ENCODE measurements around the gene ATP10A. TPM values are rescaled to one million over a fixed set of nuclear protein-coding genes. Genes with fewer than 3 reads are reported as not detected.

The ATP10A gene
- polyA plus RNA-seq, 1 experiment, result 3.5 TPM

DNA sequence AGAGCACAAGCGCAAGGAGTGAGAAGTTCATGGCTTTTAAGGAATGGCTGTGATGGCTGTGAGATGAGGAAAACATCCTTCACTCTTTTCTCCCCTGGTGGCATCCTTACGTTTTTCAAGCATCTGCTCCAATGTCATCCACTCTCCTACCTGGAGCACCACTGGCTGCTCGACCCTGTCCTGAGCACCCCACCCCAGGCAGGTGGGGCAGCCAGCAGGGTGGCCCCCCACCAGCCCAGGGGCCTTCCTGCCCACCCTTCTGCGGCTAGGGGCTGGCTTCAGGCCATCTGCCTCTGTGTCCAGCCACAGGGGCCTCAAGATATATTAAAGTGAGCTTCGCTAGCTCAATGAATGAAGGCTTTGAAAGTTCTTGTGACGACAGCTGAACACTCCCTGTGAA lies 56.1 kb downstream of the ATP10A start:
- CTCF ChIA-PET, result no interaction called here
- no peaks in the 10 kb centered on the region for H3K27me3 ChIP-seq (ENCODE audit: control insufficient read depth, insufficient read depth, low read length)
- POLR2A ChIA-PET, result no interaction called here
- peaks cover 3% of the 10 kb centered on the region; the same call in 1 of the 2 replicates for H3K9me3 ChIP-seq (ENCODE audit: control insufficient read depth, insufficient read depth, low read length)
- no peak overlapping the region for H3K4me3 ChIP-seq (ENCODE audit: low read depth, low read length)
- TF ChIP-seq, protein P1, sequence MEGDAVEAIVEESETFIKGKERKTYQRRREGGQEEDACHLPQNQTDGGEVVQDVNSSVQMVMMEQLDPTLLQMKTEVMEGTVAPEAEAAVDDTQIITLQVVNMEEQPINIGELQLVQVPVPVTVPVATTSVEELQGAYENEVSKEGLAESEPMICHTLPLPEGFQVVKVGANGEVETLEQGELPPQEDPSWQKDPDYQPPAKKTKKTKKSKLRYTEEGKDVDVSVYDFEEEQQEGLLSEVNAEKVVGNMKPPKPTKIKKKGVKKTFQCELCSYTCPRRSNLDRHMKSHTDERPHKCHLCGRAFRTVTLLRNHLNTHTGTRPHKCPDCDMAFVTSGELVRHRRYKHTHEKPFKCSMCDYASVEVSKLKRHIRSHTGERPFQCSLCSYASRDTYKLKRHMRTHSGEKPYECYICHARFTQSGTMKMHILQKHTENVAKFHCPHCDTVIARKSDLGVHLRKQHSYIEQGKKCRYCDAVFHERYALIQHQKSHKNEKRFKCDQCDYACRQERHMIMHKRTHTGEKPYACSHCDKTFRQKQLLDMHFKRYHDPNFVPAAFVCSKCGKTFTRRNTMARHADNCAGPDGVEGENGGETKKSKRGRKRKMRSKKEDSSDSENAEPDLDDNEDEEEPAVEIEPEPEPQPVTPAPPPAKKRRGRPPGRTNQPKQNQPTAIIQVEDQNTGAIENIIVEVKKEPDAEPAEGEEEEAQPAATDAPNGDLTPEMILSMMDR (IDR thresholded peaks at IDR 0.05; ENCODE audit: low read depth, low read length), result no peak
- DNase-seq (ENCODE audit: low read depth, low spot score), result no peak
- H3K27ac ChIP-seq (ENCODE audit: low read depth, low read length), result no peak overlapping the region

DNA sequence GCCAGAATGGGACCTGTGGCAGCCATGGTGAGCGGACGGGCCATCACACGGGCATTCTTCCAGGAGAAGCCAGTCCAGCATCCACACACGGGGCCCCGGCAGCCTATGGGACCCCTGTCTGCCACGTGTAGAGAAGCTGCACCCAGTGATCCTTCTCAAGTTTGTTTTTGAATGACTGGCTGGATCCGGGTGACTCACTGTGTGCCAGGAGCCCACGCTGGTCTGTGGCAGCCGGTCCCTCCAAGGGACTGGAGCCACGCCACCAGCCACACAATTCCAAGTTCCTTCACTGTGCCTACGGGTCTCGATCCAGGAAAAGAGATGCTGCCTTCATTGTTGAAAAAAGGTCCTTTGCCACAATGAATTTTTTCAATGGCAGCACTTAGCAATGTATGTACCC lies 58.1 kb downstream of the ATP10A start:
- Histone ChIP-seq H3K27ac (ENCODE audit: low read depth, low read length) (no peak overlapping the region), H3K9me3 (ENCODE audit: control insufficient read depth, insufficient read depth, low read length) (no peaks in the 10 kb centered on the region; the same call in 1 of the 2 replicates), H3K4me3 (ENCODE audit: low read depth, low read length) (no peak overlapping the region), H3K27me3 (ENCODE audit: control insufficient read depth, insufficient read depth, low read length) (no peaks in the 10 kb centered on the region)
- ChIA-PET CTCF (no interaction called here), POLR2A (no interaction called here)
- TF ChIP-seq, protein P1 (IDR thresholded peaks at IDR 0.05; ENCODE audit: low read depth, low read length), result no peak
- no peak for DNase-seq (ENCODE audit: low read depth, low spot score)

DNA sequence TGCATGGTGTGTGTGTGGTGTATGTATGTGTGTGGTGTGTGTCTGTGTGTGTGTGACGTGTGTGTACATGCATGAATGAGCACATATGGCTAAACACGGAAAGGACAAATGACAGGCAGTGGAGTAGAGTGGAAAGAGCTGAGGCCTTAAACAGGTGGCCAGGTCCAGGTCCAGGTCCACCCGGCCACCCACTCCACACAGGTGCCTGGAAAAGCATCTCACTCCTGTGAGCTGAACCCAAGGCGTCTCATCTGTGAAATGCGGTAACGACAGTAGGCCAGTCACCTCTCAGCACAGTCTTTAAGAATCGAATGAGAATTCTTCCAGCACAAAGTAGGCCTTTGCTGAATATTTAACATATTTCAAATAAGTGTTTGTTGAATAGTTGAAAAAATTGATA lies 58.7 kb downstream of the ATP10A start:
- TF ChIP-seq, protein P1 (IDR thresholded peaks at IDR 0.05; ENCODE audit: low read depth, low read length), result no peak
- CTCF ChIA-PET, result no interaction called here
- H3K4me3 ChIP-seq (ENCODE audit: low read depth, low read length), result no peak overlapping the region
- no peaks in the 10 kb centered on the region; the same call in 1 of the 2 replicates for H3K9me3 ChIP-seq (ENCODE audit: control insufficient read depth, insufficient read depth, low read length)
- no peaks in the 10 kb centered on the region for H3K27me3 ChIP-seq (ENCODE audit: control insufficient read depth, insufficient read depth, low read length)
- POLR2A ChIA-PET, result no interaction called here
- no peak for DNase-seq (ENCODE audit: low read depth, low spot score)
- no peak overlapping the region for H3K27ac ChIP-seq (ENCODE audit: low read depth, low read length)

DNA sequence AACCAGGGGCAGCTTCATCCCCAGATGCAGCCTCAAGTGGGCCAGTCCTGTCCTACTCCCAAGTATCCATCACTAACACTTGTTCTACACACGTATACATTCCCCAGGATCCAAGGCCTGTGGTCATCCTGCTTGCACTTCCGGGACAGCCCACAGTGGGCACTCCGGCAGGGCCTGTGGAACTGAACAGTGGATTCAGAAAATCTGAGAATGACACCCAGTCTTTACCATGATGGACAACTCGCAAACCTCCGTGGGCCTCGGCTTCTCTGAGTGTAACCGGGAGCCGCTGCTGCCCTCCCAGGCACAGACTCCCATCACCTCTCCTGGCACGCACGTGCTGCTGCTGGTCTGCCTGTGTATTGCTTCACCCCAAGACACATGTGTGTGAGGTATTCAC lies 59.6 kb downstream of the ATP10A start:
- no peak overlapping the region for H3K27ac ChIP-seq (ENCODE audit: low read depth, low read length)
- H3K9me3 ChIP-seq (ENCODE audit: control insufficient read depth, insufficient read depth, low read length), result no peaks in the 10 kb centered on the region; the same call in 1 of the 2 replicates
- H3K27me3 ChIP-seq (ENCODE audit: control insufficient read depth, insufficient read depth, low read length), result no peaks in the 10 kb centered on the region
- TF ChIP-seq, protein P1 (IDR thresholded peaks at IDR 0.05; ENCODE audit: low read depth, low read length), result no peak
- ChIA-PET CTCF (no interaction called here), POLR2A (no interaction called here)
- DNase-seq (ENCODE audit: low read depth, low spot score), result no peak
- H3K4me3 ChIP-seq (ENCODE audit: low read depth, low read length), result no peak overlapping the region

DNA sequence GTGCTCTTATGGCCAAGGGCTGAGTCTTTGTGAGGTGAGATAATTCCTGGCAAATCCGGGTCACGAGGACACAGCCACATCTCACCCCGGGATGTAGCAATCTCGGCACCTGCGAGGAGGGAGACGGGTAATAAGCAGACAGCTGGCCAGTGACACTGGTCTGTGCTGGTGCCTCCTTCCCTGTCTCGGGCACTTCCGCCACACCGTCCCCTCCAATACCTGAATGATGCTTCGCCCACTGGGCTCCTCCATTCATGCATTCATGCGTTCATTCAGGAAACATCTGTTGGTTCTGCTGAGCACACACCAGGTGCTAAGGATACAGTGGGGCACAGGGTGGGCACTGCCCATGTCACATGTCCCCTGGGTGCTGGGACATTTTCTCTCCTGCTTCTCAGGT lies 60.1 kb downstream of the ATP10A start:
- H3K27ac ChIP-seq (ENCODE audit: low read depth, low read length), result no peak overlapping the region
- no peaks in the 10 kb centered on the region for H3K27me3 ChIP-seq (ENCODE audit: control insufficient read depth, insufficient read depth, low read length)
- ChIA-PET CTCF (no interaction called here), POLR2A (no interaction called here)
- TF ChIP-seq, protein P1 (IDR thresholded peaks at IDR 0.05; ENCODE audit: low read depth, low read length), result no peak
- H3K9me3 ChIP-seq (ENCODE audit: control insufficient read depth, insufficient read depth, low read length), result no peaks in the 10 kb centered on the region; the same call in 1 of the 2 replicates
- H3K4me3 ChIP-seq (ENCODE audit: low read depth, low read length), result no peak overlapping the region
- DNase-seq (ENCODE audit: low read depth, low spot score), result no peak

Measured in AG04450 (cell line).